Measurements from ENCODE around the gene CALML3.

DNA sequence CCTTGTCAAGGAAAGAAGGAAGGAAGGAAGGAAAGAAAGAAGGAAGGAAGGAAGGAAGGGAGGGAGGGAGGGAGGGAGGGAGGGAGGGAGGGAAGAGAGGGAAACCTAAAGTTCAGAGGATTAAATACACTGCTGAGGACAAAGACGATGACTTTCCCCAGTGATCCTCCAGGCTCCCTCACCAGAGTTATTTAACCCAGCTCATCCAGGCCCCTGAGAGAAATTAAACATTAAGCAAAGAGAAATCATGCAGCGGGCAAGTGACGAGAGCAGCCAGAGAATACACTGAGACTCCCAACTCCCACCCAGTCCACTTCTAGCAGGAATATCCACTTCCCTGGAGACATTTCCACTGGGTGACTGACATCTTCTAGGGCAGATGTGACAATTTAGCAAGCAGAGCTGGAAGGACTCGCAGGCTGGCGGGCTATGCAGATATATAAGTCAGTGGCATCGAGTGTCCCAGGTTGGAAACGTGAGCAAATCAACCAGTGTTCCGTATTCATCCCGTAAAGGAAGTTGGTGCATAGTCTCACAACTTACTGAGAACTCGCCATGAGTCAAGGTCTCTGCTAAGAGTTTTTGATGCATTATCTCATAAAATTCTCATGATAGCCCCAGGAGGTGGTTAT lies 48.7 kb downstream of the CALML3 start:
- TF ChIP-seq, protein P1, sequence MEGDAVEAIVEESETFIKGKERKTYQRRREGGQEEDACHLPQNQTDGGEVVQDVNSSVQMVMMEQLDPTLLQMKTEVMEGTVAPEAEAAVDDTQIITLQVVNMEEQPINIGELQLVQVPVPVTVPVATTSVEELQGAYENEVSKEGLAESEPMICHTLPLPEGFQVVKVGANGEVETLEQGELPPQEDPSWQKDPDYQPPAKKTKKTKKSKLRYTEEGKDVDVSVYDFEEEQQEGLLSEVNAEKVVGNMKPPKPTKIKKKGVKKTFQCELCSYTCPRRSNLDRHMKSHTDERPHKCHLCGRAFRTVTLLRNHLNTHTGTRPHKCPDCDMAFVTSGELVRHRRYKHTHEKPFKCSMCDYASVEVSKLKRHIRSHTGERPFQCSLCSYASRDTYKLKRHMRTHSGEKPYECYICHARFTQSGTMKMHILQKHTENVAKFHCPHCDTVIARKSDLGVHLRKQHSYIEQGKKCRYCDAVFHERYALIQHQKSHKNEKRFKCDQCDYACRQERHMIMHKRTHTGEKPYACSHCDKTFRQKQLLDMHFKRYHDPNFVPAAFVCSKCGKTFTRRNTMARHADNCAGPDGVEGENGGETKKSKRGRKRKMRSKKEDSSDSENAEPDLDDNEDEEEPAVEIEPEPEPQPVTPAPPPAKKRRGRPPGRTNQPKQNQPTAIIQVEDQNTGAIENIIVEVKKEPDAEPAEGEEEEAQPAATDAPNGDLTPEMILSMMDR (conservative IDR thresholded peaks at IDR 0.05; ENCODE audit: low read length), result no peak
- TF ChIP-seq EZH2phosphoT487 (IDR thresholded peaks at IDR 0.05; ENCODE audit: borderline replicate concordance, low read depth, low read length), result no peak
